Measurements from ENCODE around the gene NCAPH2.

NCAPH2 gene

DNA sequence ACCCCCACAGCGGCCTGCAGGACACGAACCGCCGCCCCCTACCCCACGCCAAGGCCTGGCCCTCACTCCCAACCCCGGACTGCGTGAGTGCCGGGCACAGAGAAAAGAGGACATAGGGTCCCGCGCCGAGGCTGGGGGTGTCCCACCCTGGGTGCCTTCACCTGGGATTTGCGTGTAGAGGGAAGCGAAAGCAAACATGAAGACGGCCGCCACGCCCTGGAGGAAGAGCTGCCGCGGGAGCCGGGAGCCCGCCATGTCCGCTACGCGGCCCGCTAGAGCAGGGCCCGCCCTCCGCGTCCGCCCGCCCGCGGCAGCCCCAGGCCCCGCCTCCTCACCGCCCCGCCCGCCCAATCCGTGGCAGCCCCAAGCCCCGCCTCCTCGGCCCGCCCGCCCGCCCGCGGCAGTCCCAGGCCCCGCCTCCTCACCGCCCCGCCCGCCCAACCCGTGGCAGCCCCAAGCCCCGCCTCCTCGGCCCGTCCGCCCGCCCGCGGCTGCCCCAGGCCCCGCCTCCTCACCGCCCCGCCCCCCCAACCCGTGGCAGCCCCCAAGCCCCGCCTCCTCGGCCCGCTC is 518 bp upstream of the NCAPH2 start, which contains the start of gene LMF2 (continued):
- no peak for TF ChIP-seq ZNF169 (tag by site-specific recombination; IDR thresholded peaks at IDR 0.05)
- TF ChIP-seq, protein P1, sequence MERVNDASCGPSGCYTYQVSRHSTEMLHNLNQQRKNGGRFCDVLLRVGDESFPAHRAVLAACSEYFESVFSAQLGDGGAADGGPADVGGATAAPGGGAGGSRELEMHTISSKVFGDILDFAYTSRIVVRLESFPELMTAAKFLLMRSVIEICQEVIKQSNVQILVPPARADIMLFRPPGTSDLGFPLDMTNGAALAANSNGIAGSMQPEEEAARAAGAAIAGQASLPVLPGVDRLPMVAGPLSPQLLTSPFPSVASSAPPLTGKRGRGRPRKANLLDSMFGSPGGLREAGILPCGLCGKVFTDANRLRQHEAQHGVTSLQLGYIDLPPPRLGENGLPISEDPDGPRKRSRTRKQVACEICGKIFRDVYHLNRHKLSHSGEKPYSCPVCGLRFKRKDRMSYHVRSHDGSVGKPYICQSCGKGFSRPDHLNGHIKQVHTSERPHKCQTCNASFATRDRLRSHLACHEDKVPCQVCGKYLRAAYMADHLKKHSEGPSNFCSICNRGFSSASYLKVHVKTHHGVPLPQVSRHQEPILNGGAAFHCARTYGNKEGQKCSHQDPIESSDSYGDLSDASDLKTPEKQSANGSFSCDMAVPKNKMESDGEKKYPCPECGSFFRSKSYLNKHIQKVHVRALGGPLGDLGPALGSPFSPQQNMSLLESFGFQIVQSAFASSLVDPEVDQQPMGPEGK (tag by site-specific recombination; IDR thresholded peaks at IDR 0.05): peak; percentile 53
- TF ChIP-seq, protein P2, sequence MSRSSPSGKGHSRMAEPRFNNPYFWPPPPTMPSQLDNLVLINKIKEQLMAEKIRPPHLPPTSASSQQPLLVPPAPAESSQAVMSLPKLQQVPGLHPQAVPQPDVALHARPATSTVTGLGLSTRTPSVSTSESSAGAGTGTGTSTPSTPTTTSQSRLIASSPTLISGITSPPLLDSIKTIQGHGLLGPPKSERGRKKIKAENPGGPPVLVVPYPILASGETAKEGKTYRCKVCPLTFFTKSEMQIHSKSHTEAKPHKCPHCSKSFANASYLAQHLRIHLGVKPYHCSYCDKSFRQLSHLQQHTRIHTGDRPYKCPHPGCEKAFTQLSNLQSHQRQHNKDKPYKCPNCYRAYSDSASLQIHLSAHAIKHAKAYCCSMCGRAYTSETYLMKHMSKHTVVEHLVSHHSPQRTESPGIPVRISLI (tag by site-specific recombination; IDR thresholded peaks at IDR 0.05): no peak
- TF ChIP-seq, protein P3, sequence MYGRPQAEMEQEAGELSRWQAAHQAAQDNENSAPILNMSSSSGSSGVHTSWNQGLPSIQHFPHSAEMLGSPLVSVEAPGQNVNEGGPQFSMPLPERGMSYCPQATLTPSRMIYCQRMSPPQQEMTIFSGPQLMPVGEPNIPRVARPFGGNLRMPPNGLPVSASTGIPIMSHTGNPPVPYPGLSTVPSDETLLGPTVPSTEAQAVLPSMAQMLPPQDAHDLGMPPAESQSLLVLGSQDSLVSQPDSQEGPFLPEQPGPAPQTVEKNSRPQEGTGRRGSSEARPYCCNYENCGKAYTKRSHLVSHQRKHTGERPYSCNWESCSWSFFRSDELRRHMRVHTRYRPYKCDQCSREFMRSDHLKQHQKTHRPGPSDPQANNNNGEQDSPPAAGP (tag by site-specific recombination; IDR thresholded peaks at IDR 0.05): no peak
- TF ChIP-seq RBAK (tag by site-specific recombination; IDR thresholded peaks at IDR 0.05): no peak
- TF ChIP-seq, protein P4, sequence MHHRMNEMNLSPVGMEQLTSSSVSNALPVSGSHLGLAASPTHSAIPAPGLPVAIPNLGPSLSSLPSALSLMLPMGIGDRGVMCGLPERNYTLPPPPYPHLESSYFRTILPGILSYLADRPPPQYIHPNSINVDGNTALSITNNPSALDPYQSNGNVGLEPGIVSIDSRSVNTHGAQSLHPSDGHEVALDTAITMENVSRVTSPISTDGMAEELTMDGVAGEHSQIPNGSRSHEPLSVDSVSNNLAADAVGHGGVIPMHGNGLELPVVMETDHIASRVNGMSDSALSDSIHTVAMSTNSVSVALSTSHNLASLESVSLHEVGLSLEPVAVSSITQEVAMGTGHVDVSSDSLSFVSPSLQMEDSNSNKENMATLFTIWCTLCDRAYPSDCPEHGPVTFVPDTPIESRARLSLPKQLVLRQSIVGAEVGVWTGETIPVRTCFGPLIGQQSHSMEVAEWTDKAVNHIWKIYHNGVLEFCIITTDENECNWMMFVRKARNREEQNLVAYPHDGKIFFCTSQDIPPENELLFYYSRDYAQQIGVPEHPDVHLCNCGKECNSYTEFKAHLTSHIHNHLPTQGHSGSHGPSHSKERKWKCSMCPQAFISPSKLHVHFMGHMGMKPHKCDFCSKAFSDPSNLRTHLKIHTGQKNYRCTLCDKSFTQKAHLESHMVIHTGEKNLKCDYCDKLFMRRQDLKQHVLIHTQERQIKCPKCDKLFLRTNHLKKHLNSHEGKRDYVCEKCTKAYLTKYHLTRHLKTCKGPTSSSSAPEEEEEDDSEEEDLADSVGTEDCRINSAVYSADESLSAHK (tag by site-specific recombination; IDR thresholded peaks at IDR 0.05): no peak
- 0 out of 2 replicates have a peak, but pooled peaks have one; percentile 29 for TF ChIP-seq EGR2 (tag by site-specific recombination; IDR thresholded peaks at IDR 0.05; ENCODE audit: low read depth)
- TF ChIP-seq ZNF394 (tag by site-specific recombination; IDR thresholded peaks at IDR 0.05; ENCODE audit: borderline replicate concordance): no peak; the same call in 1 of the 2 replicates
- TF ChIP-seq ZBTB48 (tag by site-specific recombination; IDR thresholded peaks at IDR 0.05): no peak
- no peak for TF ChIP-seq ZNF624 (tag by site-specific recombination; IDR thresholded peaks at IDR 0.05)
- no peak for TF ChIP-seq ZNF423 (tag by site-specific recombination; IDR thresholded peaks at IDR 0.05)
- TF ChIP-seq ZNF626 (tag by site-specific recombination; IDR thresholded peaks at IDR 0.05): no peak
- no peak for TF ChIP-seq ZNF391 (tag by site-specific recombination; IDR thresholded peaks at IDR 0.05; ENCODE audit: borderline replicate concordance, low read depth)
- TF ChIP-seq ZNF274 (IDR thresholded peaks at IDR 0.05; ENCODE audit: low read length): no peak
- no peak for TF ChIP-seq ZNF274 (tag by site-specific recombination; IDR thresholded peaks at IDR 0.05; ENCODE audit: borderline replicate concordance)
- no peak for TF ChIP-seq ZNF548 (tag by site-specific recombination; IDR thresholded peaks at IDR 0.05)
- TF ChIP-seq GLIS1 (tag by site-specific recombination; IDR thresholded peaks at IDR 0.05): peak; percentile 49
- no peak for TF ChIP-seq GLI4 (tag by site-specific recombination; IDR thresholded peaks at IDR 0.05)
- no peak for TF ChIP-seq ZNF138 (tag by site-specific recombination; IDR thresholded peaks at IDR 0.05; ENCODE audit: borderline replicate concordance)
- no peak for TF ChIP-seq ZNF555 (tag by site-specific recombination; conservative IDR thresholded peaks at IDR 0.05)
- TF ChIP-seq, protein P5, sequence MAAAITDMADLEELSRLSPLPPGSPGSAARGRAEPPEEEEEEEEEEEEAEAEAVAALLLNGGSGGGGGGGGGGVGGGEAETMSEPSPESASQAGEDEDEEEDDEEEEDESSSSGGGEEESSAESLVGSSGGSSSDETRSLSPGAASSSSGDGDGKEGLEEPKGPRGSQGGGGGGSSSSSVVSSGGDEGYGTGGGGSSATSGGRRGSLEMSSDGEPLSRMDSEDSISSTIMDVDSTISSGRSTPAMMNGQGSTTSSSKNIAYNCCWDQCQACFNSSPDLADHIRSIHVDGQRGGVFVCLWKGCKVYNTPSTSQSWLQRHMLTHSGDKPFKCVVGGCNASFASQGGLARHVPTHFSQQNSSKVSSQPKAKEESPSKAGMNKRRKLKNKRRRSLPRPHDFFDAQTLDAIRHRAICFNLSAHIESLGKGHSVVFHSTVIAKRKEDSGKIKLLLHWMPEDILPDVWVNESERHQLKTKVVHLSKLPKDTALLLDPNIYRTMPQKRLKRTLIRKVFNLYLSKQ (tag by site-specific recombination; IDR thresholded peaks at IDR 0.05; ENCODE audit: borderline replicate concordance): no peak
- no peak for TF ChIP-seq ZNF146 (tag by site-specific recombination; IDR thresholded peaks at IDR 0.05)
- TF ChIP-seq ZNF341 (tag by site-specific recombination; IDR thresholded peaks at IDR 0.05; ENCODE audit: low read depth): peak; percentile 77; the same call in 1 of the 2 replicates
- TF ChIP-seq ZNF366 (tag by site-specific recombination; conservative IDR thresholded peaks at IDR 0.05): no peak
- no peak for TF ChIP-seq ZNF664 (tag by site-specific recombination; IDR thresholded peaks at IDR 0.05)
- no peak for TF ChIP-seq ZNF837 (tag by site-specific recombination; IDR thresholded peaks at IDR 0.05)
- TF ChIP-seq ZBTB21 (tag by site-specific recombination; IDR thresholded peaks at IDR 0.05): no peak
- TF ChIP-seq ZFP41 (tag by site-specific recombination; IDR thresholded peaks at IDR 0.05; ENCODE audit: borderline replicate concordance): no peak
- no peak for TF ChIP-seq ZNF747 (tag by site-specific recombination; IDR thresholded peaks at IDR 0.05)
- TF ChIP-seq, protein P6, sequence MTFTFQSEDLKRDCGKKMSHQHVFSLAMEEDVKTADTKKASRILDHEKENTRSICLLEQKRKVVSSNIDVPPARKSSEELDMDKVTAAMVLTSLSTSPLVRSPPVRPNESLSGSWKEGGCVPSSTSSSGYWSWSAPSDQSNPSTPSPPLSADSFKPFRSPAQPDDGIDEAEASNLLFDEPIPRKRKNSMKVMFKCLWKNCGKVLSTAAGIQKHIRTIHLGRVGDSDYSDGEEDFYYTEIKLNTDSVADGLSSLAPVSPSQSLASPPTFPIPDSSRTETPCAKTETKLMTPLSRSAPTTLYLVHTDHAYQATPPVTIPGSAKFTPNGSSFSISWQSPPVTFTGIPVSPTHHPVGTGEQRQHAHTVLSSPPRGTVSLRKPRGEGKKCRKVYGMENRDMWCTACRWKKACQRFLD (tag by site-specific recombination; IDR thresholded peaks at IDR 0.05): no peak
- no peak for TF ChIP-seq ZNF658 (tag by site-specific recombination; IDR thresholded peaks at IDR 0.05)
